Measurements from ENCODE around the gene PER3. TPM values are rescaled to one million over a fixed set of nuclear protein-coding genes. Genes with fewer than 3 reads are reported as not detected.
A peak's percentile ranks its signal among the peaks of the same experiment; 100 is the strongest.

The PER3 gene
- total RNA-seq, 1 experiment from 2014 or later = 4.3 TPM

DNA sequence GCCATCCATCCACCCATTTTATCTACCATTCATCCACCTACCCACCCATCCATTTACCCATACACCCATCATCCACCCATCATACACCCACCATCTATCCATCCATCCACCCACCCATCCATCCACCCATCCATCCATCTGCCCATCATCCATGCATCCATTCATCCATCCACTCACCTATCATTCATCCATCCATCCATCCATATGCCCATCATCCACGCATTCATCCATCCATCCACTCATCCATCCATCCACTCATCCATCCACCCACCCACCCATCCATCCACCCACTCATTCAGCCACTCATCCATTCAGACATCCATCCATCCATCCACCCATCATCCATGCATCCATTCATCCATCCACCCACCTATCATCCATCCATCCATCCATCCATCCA is 100.7 kb downstream of the PER3 start:
- ATAC-seq = no peak
- no peaks in the 10 kb centered on the region for H3K36me3 ChIP-seq (ENCODE audit: low read depth, low read length)
- H3K79me2 ChIP-seq (ENCODE audit: low read length) = no peaks in the 10 kb centered on the region
- H4K20me1 ChIP-seq (ENCODE audit: low read length) = no peaks in the 10 kb centered on the region
- no peak for TF ChIP-seq EZH2 (IDR thresholded peaks at IDR 0.05; ENCODE audit: low read length, unreplicated experiment)
- TF ChIP-seq EZH2phosphoT487 (IDR thresholded peaks at IDR 0.05; ENCODE audit: borderline replicate concordance, low read length) = no peak
- no peaks in the 10 kb centered on the region for H3F3A ChIP-seq (ENCODE audit: low read length, unreplicated experiment)
- ChIA-PET POLR2A (ENCODE audit: unreplicated experiment) (no interaction called here), CTCF (no interaction called here)
- no peaks in the 10 kb centered on the region for H3K9me3 ChIP-seq (ENCODE audit: low read length)
- no peak overlapping the region for H2AFZ ChIP-seq (ENCODE audit: low read length)
- H3K4me3 ChIP-seq (ENCODE audit: low read length) = no peak overlapping the region
- H3K4me2 ChIP-seq (ENCODE audit: low read length) = no peak overlapping the region
- no peaks in the 10 kb centered on the region for H3K9me2 ChIP-seq (replicated peaks; ENCODE audit: low read length)
- no peak overlapping the region for H3K27ac ChIP-seq (ENCODE audit: low read length)
- peaks cover 7% of the 10 kb centered on the region for H3K4me1 ChIP-seq (ENCODE audit: insufficient read depth, low read length)
- no TSS peak for BruUV-seq (replicated peaks)
- no peak overlapping the region for H3K9ac ChIP-seq (ENCODE audit: low read length)
- intact Hi-C loops (cut with micrococcal nuclease) = no loop called here
- no peaks in the 10 kb centered on the region for H3K27me3 ChIP-seq (ENCODE audit: low read length)
- no peak for DNase-seq

DNA sequence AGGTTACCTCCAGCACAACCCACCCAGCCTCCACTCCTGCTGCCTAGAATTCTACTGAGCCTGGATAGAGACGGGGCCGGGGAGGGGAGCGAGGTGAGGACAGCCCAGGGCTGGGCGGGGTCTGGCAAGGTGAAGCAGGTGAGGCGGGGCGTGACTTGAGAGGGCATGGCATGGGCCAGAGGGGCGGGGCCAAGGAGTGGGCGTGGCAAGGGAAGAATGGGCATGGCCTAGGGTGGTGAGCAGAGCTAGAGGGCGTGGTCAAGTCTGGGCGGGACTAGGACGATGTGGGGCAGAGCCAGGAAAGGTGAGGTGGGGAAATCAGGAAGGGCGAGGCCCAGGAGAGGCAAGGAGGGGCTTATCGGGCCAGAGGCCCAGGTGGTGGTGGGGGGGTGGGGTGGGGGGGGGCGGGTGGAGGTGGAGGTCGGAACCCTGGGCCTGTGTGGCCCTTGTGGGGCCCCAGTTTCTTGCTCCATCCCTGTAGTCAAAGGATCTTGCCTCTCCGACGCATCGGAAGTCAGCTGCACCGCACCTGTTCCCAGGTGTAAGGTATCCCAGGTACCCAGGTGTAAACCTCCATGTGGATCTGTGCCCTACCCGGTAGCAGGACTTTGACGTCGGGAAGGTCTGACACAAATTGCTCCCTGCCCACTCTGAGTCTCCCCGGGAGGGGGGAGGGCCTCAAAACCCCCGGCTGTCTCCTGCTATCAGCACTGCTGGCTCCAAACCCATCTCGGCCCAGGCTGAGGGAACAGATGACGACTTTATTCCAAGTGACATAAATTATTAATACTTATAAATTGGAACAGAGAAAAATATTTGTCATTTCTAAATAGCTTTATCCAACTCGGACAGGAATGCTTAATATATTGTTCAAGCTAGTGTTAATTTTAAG is 101.7 kb downstream of the PER3 start:
- peaks cover 7% of the 10 kb centered on the region for H3K4me1 ChIP-seq (ENCODE audit: insufficient read depth, low read length)
- ChIA-PET POLR2A (ENCODE audit: unreplicated experiment) (no interaction called here), CTCF (interaction anchor here (0.5 kb wide), 1 partner anchor 13 kb away, joined by 4 read pairs; no protein-coding TSS in a partner anchor)
- no TSS peak for BruUV-seq (replicated peaks)
- H3K27ac ChIP-seq (ENCODE audit: low read length) = no peak overlapping the region
- H3K79me2 ChIP-seq (ENCODE audit: low read length) = no peaks in the 10 kb centered on the region
- H3K4me2 ChIP-seq (ENCODE audit: low read length) = peak overlapping the region; percentile 63
- H3K9ac ChIP-seq (ENCODE audit: low read length) = no peak overlapping the region
- no peaks in the 10 kb centered on the region for H4K20me1 ChIP-seq (ENCODE audit: low read length)
- no peaks in the 10 kb centered on the region for H3K9me3 ChIP-seq (ENCODE audit: low read length)
- H3F3A ChIP-seq (ENCODE audit: low read length, unreplicated experiment) = no peaks in the 10 kb centered on the region
- H3K27me3 ChIP-seq (ENCODE audit: low read length) = no peaks in the 10 kb centered on the region
- TF ChIP-seq EZH2phosphoT487 (IDR thresholded peaks at IDR 0.05; ENCODE audit: borderline replicate concordance, low read length) (no peak), EZH2 (IDR thresholded peaks at IDR 0.05; ENCODE audit: low read length, unreplicated experiment) (no peak)
- TF ChIP-seq, protein P1, sequence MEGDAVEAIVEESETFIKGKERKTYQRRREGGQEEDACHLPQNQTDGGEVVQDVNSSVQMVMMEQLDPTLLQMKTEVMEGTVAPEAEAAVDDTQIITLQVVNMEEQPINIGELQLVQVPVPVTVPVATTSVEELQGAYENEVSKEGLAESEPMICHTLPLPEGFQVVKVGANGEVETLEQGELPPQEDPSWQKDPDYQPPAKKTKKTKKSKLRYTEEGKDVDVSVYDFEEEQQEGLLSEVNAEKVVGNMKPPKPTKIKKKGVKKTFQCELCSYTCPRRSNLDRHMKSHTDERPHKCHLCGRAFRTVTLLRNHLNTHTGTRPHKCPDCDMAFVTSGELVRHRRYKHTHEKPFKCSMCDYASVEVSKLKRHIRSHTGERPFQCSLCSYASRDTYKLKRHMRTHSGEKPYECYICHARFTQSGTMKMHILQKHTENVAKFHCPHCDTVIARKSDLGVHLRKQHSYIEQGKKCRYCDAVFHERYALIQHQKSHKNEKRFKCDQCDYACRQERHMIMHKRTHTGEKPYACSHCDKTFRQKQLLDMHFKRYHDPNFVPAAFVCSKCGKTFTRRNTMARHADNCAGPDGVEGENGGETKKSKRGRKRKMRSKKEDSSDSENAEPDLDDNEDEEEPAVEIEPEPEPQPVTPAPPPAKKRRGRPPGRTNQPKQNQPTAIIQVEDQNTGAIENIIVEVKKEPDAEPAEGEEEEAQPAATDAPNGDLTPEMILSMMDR (conservative IDR thresholded peaks at IDR 0.05; ENCODE audit: low read depth, low read length) = no peak
- H3K4me3 ChIP-seq (ENCODE audit: low read length) = peak overlapping the region; percentile 29; the same call in 1 of the 2 replicates
- peak overlapping the region; percentile 58 for H2AFZ ChIP-seq (ENCODE audit: low read length)
- H3K36me3 ChIP-seq (ENCODE audit: low read depth, low read length) = no peaks in the 10 kb centered on the region
- intact Hi-C loops (cut with micrococcal nuclease) = no loop called here
- DNase-seq = peak; percentile 34
- peak; percentile 38 for ATAC-seq
- H3K9me2 ChIP-seq (replicated peaks; ENCODE audit: low read length) = no peaks in the 10 kb centered on the region

DNA sequence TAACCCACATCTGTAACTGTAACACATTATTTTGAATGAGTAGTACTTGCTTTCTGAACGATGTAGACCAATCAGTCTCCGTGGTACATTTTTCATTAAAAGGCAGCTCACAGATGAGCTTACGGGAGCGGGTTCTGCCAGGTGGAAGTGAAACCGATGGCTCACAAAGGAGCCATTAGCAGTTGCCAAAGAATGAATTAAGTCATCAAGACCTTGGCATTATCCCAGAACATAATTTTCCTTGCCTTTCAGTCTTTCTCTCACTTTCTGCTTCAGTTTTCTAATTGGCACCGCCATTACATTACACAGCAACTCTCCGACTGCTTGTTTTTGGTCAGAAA is 102.3 kb downstream of the PER3 start:
- peak overlapping the region; percentile 58 for H2AFZ ChIP-seq (ENCODE audit: low read length)

More for the DNA sequence above, 102.3 kb downstream of the PER3 start:
- intact Hi-C loops (cut with micrococcal nuclease) = no loop called here
- no peaks in the 10 kb centered on the region for H3K27me3 ChIP-seq (ENCODE audit: low read length)
- no peaks in the 10 kb centered on the region for H4K20me1 ChIP-seq (ENCODE audit: low read length)
- H3K36me3 ChIP-seq (ENCODE audit: low read depth, low read length) = no peaks in the 10 kb centered on the region
- TF ChIP-seq EZH2 (IDR thresholded peaks at IDR 0.05; ENCODE audit: low read length, unreplicated experiment) = no peak
- TF ChIP-seq, protein P1 (conservative IDR thresholded peaks at IDR 0.05; ENCODE audit: low read depth, low read length) = no peak
- TF ChIP-seq EZH2phosphoT487 (IDR thresholded peaks at IDR 0.05; ENCODE audit: borderline replicate concordance, low read length) = no peak
- POLR2A ChIA-PET (ENCODE audit: unreplicated experiment) = no interaction called here
- H3K27ac ChIP-seq (ENCODE audit: low read length) = no peak overlapping the region
- H3K79me2 ChIP-seq (ENCODE audit: low read length) = no peaks in the 10 kb centered on the region
- CTCF ChIA-PET = interaction anchor here (0.5 kb wide), 1 partner anchor 14 kb away, joined by 4 read pairs; no protein-coding TSS in a partner anchor
- H3F3A ChIP-seq (ENCODE audit: low read length, unreplicated experiment) = no peaks in the 10 kb centered on the region
- ATAC-seq (peak; percentile 53), DNase-seq (peak; percentile 40)
- H3K9ac ChIP-seq (ENCODE audit: low read length) = no peak overlapping the region
- H3K9me2 ChIP-seq (replicated peaks; ENCODE audit: low read length) = no peaks in the 10 kb centered on the region
- peak overlapping the region; percentile 29; the same call in 1 of the 2 replicates for H3K4me3 ChIP-seq (ENCODE audit: low read length)
- no TSS peak for BruUV-seq (replicated peaks)
- H3K9me3 ChIP-seq (ENCODE audit: low read length) = no peaks in the 10 kb centered on the region
- peak overlapping the region; percentile 63 for H3K4me2 ChIP-seq (ENCODE audit: low read length)
- H3K4me1 ChIP-seq (ENCODE audit: insufficient read depth, low read length) = peaks cover 7% of the 10 kb centered on the region

Measured in PC-3 (cell line).